HUES48 (cell line): Measurements from ENCODE around the gene OR9A4.

Experiments
- H3K27ac ChIP-seq: one replicate; pipeline ENCODE4 v1.7.0; 2013; ENCODE audit warnings: low read depth, low read length, inconsistent platforms
- H3K27me3 ChIP-seq: 2 replicates; pipeline ENCODE4 v1.6.1; 2013; ENCODE audit warnings: mild to moderate bottlenecking, low read length; ENCODE audit not compliant: control insufficient read depth, insufficient read depth
- H3K36me3 ChIP-seq: 2 replicates; pipeline ENCODE4 v1.6.1; 2013; ENCODE audit warnings: low read length; ENCODE audit not compliant: control insufficient read depth, insufficient read depth
- H3K4me1 ChIP-seq: 2 replicates; pipeline ENCODE4 v1.6.1; 2013; ENCODE audit warnings: mild to moderate bottlenecking, low read length; ENCODE audit not compliant: control insufficient read depth, insufficient read depth
- H3K4me3 ChIP-seq: 2 replicates; pipeline ENCODE4 v1.5.1; 2013; ENCODE audit warnings: mild to moderate bottlenecking, low read depth, low read length
- H3K9ac ChIP-seq: 2 replicates; pipeline ENCODE4 v1.6.1; 2013; ENCODE audit warnings: mild to moderate bottlenecking, low read depth, low read length, moderate library complexity
- H3K9me3 ChIP-seq: 2 replicates; pipeline ENCODE4 v1.6.1; 2013; ENCODE audit warnings: low read length; ENCODE audit not compliant: control insufficient read depth, insufficient read depth

The OR9A4 gene

GRCh38 chr7:141916099-141916498 lies at the start of gene OR9A4:
Gene OR9A4 (plus strand): TSS chr7:141916399. CDS start chr7:141918876, 2,477 bp downstream.
- H3K9me3 ChIP-seq, result no peaks in the 10 kb centered on the region; the same call in 1 of the 2 replicates
- H3K36me3 ChIP-seq, result no peaks in the 10 kb centered on the region
- H3K27me3 ChIP-seq, result no peaks in the 10 kb centered on the region

GRCh38 chr7:141866974-141867373 lies 49.2 kb upstream of the OR9A4 start:
- no peak overlapping the region for H3K4me3 ChIP-seq
- H3K9me3 ChIP-seq, result no peaks in the 10 kb centered on the region
- H3K4me1 ChIP-seq, result no peaks in the 10 kb centered on the region
- H3K9ac ChIP-seq, result no peak overlapping the region
- H3K27me3 ChIP-seq, result no peaks in the 10 kb centered on the region
- H3K36me3 ChIP-seq, result no peaks in the 10 kb centered on the region
- H3K27ac ChIP-seq, result no peak overlapping the region

More at GRCh38 chr7:141916099-141916498, at the start of gene OR9A4:
- no peak within 1 kb of the TSS for H3K27ac ChIP-seq
- no peak within 1 kb of the TSS for H3K4me3 ChIP-seq
- no peak within 1 kb of the TSS for H3K9ac ChIP-seq
- no peaks in the 10 kb centered on the region for H3K4me1 ChIP-seq

GRCh38 chr7:141872931-141873330 lies 43.3 kb upstream of the OR9A4 start:
- H3K36me3 ChIP-seq, result no peaks in the 10 kb centered on the region
- H3K4me3 ChIP-seq, result no peak overlapping the region
- no peak overlapping the region for H3K9ac ChIP-seq
- H3K9me3 ChIP-seq, result no peaks in the 10 kb centered on the region
- no peaks in the 10 kb centered on the region for H3K27me3 ChIP-seq
- H3K27ac ChIP-seq, result no peak overlapping the region
- peaks cover 22% of the 10 kb centered on the region for H3K4me1 ChIP-seq

- Histone ChIP-seq H3K27me3 (no peaks in the 10 kb centered on the region), H3K4me3 (no peak overlapping the region), H3K9ac (no peak overlapping the region), H3K36me3 (no peaks in the 10 kb centered on the region), H3K9me3 (no peaks in the 10 kb centered on the region), H3K27ac (no peak overlapping the region), H3K4me1 (peaks cover 22% of the 10 kb centered on the region)
Measured at GRCh38 chr7:141874787-141875186, 41.4 kb upstream of the OR9A4 start.

GRCh38 chr7:141875453-141875852 lies 40.7 kb upstream of the OR9A4 start:
- Histone ChIP-seq H3K36me3 (no peaks in the 10 kb centered on the region), H3K4me1 (peaks cover 22% of the 10 kb centered on the region), H3K4me3 (no peak overlapping the region), H3K9ac (no peak overlapping the region), H3K9me3 (no peaks in the 10 kb centered on the region), H3K27ac (no peak overlapping the region), H3K27me3 (no peaks in the 10 kb centered on the region)

GRCh38 chr7:141876371-141876770 lies 39.8 kb upstream of the OR9A4 start:
- H3K4me3 ChIP-seq, result no peak overlapping the region
- H3K27ac ChIP-seq, result no peak overlapping the region
- H3K4me1 ChIP-seq, result peaks cover 22% of the 10 kb centered on the region
- H3K9me3 ChIP-seq, result no peaks in the 10 kb centered on the region
- no peaks in the 10 kb centered on the region for H3K36me3 ChIP-seq
- no peak overlapping the region for H3K9ac ChIP-seq
- H3K27me3 ChIP-seq, result no peaks in the 10 kb centered on the region

- Histone ChIP-seq H3K9me3 (no peaks in the 10 kb centered on the region), H3K4me3 (no peak overlapping the region), H3K4me1 (peaks cover 22% of the 10 kb centered on the region), H3K36me3 (no peaks in the 10 kb centered on the region), H3K27ac (no peak overlapping the region), H3K9ac (no peak overlapping the region), H3K27me3 (no peaks in the 10 kb centered on the region)
Measured at GRCh38 chr7:141877365-141877764, 38.8 kb upstream of the OR9A4 start.

- no peaks in the 10 kb centered on the region for H3K9me3 ChIP-seq
- H3K27ac ChIP-seq, result no peak overlapping the region
- peaks cover 8% of the 10 kb centered on the region for H3K4me1 ChIP-seq
- no peaks in the 10 kb centered on the region for H3K36me3 ChIP-seq
- H3K4me3 ChIP-seq, result no peak overlapping the region
- H3K27me3 ChIP-seq, result no peaks in the 10 kb centered on the region
- H3K9ac ChIP-seq, result no peak overlapping the region
Measured at GRCh38 chr7:141880960-141881359, 35.2 kb upstream of the OR9A4 start.

GRCh38 chr7:141884539-141885225 lies 31.5 kb upstream of the OR9A4 start:
- Histone ChIP-seq H3K9ac (no peak overlapping the region), H3K4me3 (no peak overlapping the region), H3K9me3 (no peaks in the 10 kb centered on the region), H3K27me3 (no peaks in the 10 kb centered on the region), H3K27ac (no peak overlapping the region), H3K36me3 (no peaks in the 10 kb centered on the region), H3K4me1 (no peaks in the 10 kb centered on the region)

- no peak overlapping the region for H3K4me3 ChIP-seq
- H3K27ac ChIP-seq, result no peak overlapping the region
- no peaks in the 10 kb centered on the region for H3K9me3 ChIP-seq
- H3K9ac ChIP-seq, result no peak overlapping the region
- H3K36me3 ChIP-seq, result no peaks in the 10 kb centered on the region
- H3K27me3 ChIP-seq, result no peaks in the 10 kb centered on the region
- peaks cover 6% of the 10 kb centered on the region; the same call in 1 of the 2 replicates for H3K4me1 ChIP-seq
Measured at GRCh38 chr7:141889321-141889720, 26.9 kb upstream of the OR9A4 start.

- H3K27ac ChIP-seq, result no peak overlapping the region
- no peaks in the 10 kb centered on the region for H3K36me3 ChIP-seq
- peaks cover 6% of the 10 kb centered on the region; the same call in 1 of the 2 replicates for H3K4me1 ChIP-seq
- no peaks in the 10 kb centered on the region for H3K9me3 ChIP-seq
- no peak overlapping the region for H3K4me3 ChIP-seq
- no peak overlapping the region for H3K9ac ChIP-seq
- H3K27me3 ChIP-seq, result no peaks in the 10 kb centered on the region
Measured at GRCh38 chr7:141891336-141891735, 24.9 kb upstream of the OR9A4 start.
